HCT116 (cell line): ENCODE measurements around the gene CAMKK2.

ENCODE experiments used
- ATF3 ChIP-seq: IDR thresholded peaks from 2 replicates; pipeline ENCODE4 v1.6.1; 2012
- CTCF ChIP-seq, 3 experiments: fragments of 200-600 bp in 1 of 3; sonication (generic) in 1 of 3; IDR thresholded peaks in 2 of 3; conservative IDR thresholded peaks in 1 of 3; 2 replicates each; pipeline ENCODE4 v1.5.1; 2012 to 2017; ENCODE audit warnings: low read depth in 2 of 3, low read length in 2 of 3, antibody characterized with exemption in 1 of 3, borderline replicate concordance in 1 of 3, control low read depth in 1 of 3, mild to moderate bottlenecking in 1 of 3, mixed read lengths in 1 of 3, mixed run types in 1 of 3, moderate library complexity in 1 of 3; ENCODE audit not compliant: insufficient read depth in 1 of 3
- ELF1 ChIP-seq: IDR thresholded peaks from 2 replicates; pipeline ENCODE4 v1.6.1; 2012; ENCODE audit warnings: low read depth, borderline replicate concordance
- EZH2phosphoT487 ChIP-seq: fragments of 200-600 bp; IDR thresholded peaks from 2 replicates; pipeline ENCODE4 v1.6.1; 2018; ENCODE audit warnings: antibody characterized with exemption, borderline replicate concordance
- MAX ChIP-seq: IDR thresholded peaks from 2 replicates; pipeline ENCODE4 v1.6.1; 2012
- POLR2A ChIP-seq: IDR thresholded peaks from 2 replicates; pipeline ENCODE4 v1.7.0; 2011; ENCODE audit warnings: borderline replicate concordance; ENCODE audit not compliant: insufficient read depth, insufficient read length; ENCODE audit errors: extremely low read depth

- TF ChIP-seq MAX, result no peak
- TF ChIP-seq CTCF (IDR thresholded peaks at IDR 0.05 in 2 of 3, conservative IDR thresholded peaks at IDR 0.05 in 1 of 3; ENCODE audit: borderline replicate concordance in 1 of 3, insufficient read depth in 1 of 3, low read depth in 2 of 3, low read length in 2 of 3), result no peak
- no peak for TF ChIP-seq POLR2A
- no peak for TF ChIP-seq EZH2phosphoT487
- no peak for TF ChIP-seq ATF3
- TF ChIP-seq ELF1, result no peak
These were observed 77.7 kb downstream of the CAMKK2 start for GRCh38 chr12:121218588-121219352.
